Measurements from ENCODE around the gene OR2M4. TPM values are rescaled to one million over a fixed set of nuclear protein-coding genes. Genes with fewer than 3 reads are reported as not detected.

The OR2M4 gene
- total RNA-seq, 8 experiments from 2014 or later = 0.05 to 0.80 (median 0.13) TPM

DNA sequence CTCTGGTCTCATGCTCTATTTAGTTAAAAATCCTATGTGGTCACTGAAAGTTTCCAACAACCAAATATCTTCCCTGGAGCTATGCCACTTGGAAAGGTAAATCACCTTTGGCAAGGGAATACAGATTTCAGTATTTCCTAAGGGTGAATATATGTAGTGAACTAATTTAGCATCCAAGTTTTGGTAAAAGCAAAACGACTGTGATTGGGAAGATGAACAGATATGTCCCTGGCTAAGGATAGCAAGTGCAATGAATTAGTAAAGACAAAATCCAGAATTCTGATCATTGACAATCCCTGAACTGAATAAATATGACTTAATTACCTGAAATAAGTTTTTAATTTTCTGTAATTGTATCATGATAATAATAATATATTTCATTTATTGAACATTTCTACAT lies 46.7 kb downstream of the OR2M4 start, which contains the start of gene OR2T33:
TSS of gene OR2T33 (minus strand) at position 101 of the 400 bp plus-strand sequence. CDS start 4,162 bp downstream, outside the sequence.
- ATAC-seq (replicated peaks in 6 of 8) = no peak
- in situ Hi-C loops (cut with MboI; ENCODE audit: low pct_unique_long_range_greater_than_20kb in 2 of 9, low sequenced_read_pairs in 9 of 9, unreplicated experiment in 9 of 9) = no loop called here
- H3K4me3 ChIP-seq = no peak within 1 kb of the TSS
- no peak within 1 kb of the TSS for H3K27ac ChIP-seq
- WGBS, 10 experiments = 0 to 30% (median 18%) methylated on average over 1 of the region's 1 CpG; no CpG with 5 or more reads in 2 of the 10 experiments
- H3K4me1 ChIP-seq (replicated peaks in 1 of 2) = no peaks in the 10 kb centered on the region

DNA sequence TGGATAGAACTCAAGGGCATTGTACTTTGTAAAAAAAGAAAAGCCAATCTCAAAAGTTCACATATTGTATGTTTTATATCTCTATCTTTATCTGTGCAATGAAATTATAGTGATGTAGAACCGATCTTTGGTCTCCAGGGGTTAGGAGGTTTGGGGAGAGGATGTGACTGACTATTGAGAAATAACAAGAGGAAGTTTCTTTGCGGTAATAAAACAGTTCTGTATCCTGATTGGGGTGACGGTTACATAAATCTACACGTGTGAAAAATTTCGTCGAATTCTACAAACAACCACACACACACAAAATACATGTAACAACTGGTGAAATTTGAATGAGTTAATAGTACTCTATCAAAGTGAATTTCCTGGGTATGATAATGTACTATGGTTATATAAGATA lies 57.2 kb downstream of the OR2M4 start:
- Histone ChIP-seq H3K4me3 (no peak overlapping the region), H3K27ac (no peak overlapping the region), H3K4me1 (replicated peaks in 1 of 2) (no peaks in the 10 kb centered on the region)
- in situ Hi-C loops (cut with MboI; ENCODE audit: low pct_unique_long_range_greater_than_20kb in 2 of 9, low sequenced_read_pairs in 9 of 9, unreplicated experiment in 9 of 9) = no loop called here
- 0 to 54% (median 37%) methylated on average over 2 to 6 of the region's 6 CpGs for WGBS, 10 experiments
- no peak for ATAC-seq (replicated peaks in 6 of 8)

Other genes with a start within 250 kb of the OR2M4 start
- gene OR2L5, start 217.8 kb upstream of the OR2M4 start, total RNA-seq = 1 to 10 TPM in 1 of 8 experiments, under 1 TPM in 3, not detected in 4; 0.08 to 1.0 (median 0.26) TPM
- gene OR2L2, start 201.3 kb upstream of the OR2M4 start, total RNA-seq = under 1 TPM in 7 of 8 experiments, not detected in 1; 0.08 to 0.70 (median 0.29) TPM
- under 1 TPM in 6 of 8 experiments, not detected in 2; 0.13 to 0.63 (median 0.21) TPM for gene OR2L3, start 184.6 kb upstream of the OR2M4 start, total RNA-seq
- under 1 TPM in 6 of 8 experiments, not detected in 2; 0.05 to 0.77 (median 0.30) TPM for gene OR2L13, start 136.2 kb upstream of the OR2M4 start, total RNA-seq
- gene OR2M5, start 86.3 kb upstream of the OR2M4 start, total RNA-seq = 1 to 10 TPM in 1 of 8 experiments, under 1 TPM in 3, not detected in 4; 0.21 to 1.0 (median 0.45) TPM
- under 1 TPM in 2 of 8 experiments, not detected in 6; 0.59 to 0.85 TPM for gene OR2M2, start 56.6 kb upstream of the OR2M4 start, total RNA-seq
- under 1 TPM in 6 of 8 experiments, not detected in 2; 0.08 to 0.87 (median 0.41) TPM for gene OR2M3, start 34.2 kb upstream of the OR2M4 start, total RNA-seq
- 1 to 10 TPM in 1 of 8 experiments, under 1 TPM in 5, not detected in 2; 0.14 to 1.0 (median 0.28) TPM for gene OR2T33, start 46.6 kb downstream of the OR2M4 start, total RNA-seq
- 1 to 10 TPM in 2 of 8 experiments, under 1 TPM in 3, not detected in 3; 0.05 to 1.7 (median 0.41) TPM for gene OR2T12, start 72.0 kb downstream of the OR2M4 start, total RNA-seq
- gene OR2M7, start 93.2 kb downstream of the OR2M4 start, total RNA-seq = under 1 TPM in 1 of 8 experiments, not detected in 7; 0.76 TPM
- gene OR14C36, start 117.4 kb downstream of the OR2M4 start, total RNA-seq = under 1 TPM in 3 of 8 experiments, not detected in 5; 0.32 to 0.52 (median 0.49) TPM
- gene OR2T4, start 130.2 kb downstream of the OR2M4 start, total RNA-seq = under 1 TPM in 1 of 8 experiments, not detected in 7; 0.66 TPM
- gene OR2T6, start 144.3 kb downstream of the OR2M4 start, total RNA-seq = under 1 TPM in 4 of 8 experiments, not detected in 4; 0.14 to 0.66 (median 0.19) TPM
- under 1 TPM in 4 of 8 experiments, not detected in 4; 0.13 to 0.62 (median 0.34) TPM for gene OR2T1, start 171.6 kb downstream of the OR2M4 start, total RNA-seq
- 1 to 10 TPM in 1 of 8 experiments, under 1 TPM in 4, not detected in 3; 0.31 to 1.7 (median 0.33) TPM for gene OR2T2, start 214.2 kb downstream of the OR2M4 start, total RNA-seq
- gene OR2T3, start 241.9 kb downstream of the OR2M4 start, total RNA-seq = under 1 TPM in 2 of 8 experiments, not detected in 6; 0.38 to 0.80 TPM